ENCODE data around the gene IP6K3.

IP6K3 gene

GRCh38 chr6:33679761-33680160, 66.9 kb downstream of the IP6K3 start:
- in situ Hi-C loops (cut with MboI; ENCODE audit: low sequenced_read_pairs, unreplicated experiment), result no loop called here
- TF ChIP-seq CTCF (IDR thresholded peaks at IDR 0.05; ENCODE audit: borderline replicate concordance, control extremely low read depth, extremely low read depth, insufficient read depth, missing control alignments), result no peak
- no peak for DNase-seq (ENCODE audit: low spot score)

GRCh38 chr6:33678932-33679490, 67.7 kb downstream of the IP6K3 start:
- no peak for DNase-seq (ENCODE audit: low spot score)
- no peak for TF ChIP-seq CTCF (IDR thresholded peaks at IDR 0.05; ENCODE audit: borderline replicate concordance, control extremely low read depth, extremely low read depth, insufficient read depth, missing control alignments)
- in situ Hi-C loops (cut with MboI; ENCODE audit: low sequenced_read_pairs, unreplicated experiment), result no loop called here

GRCh38 chr6:33678233-33678931, 68.3 kb downstream of the IP6K3 start:
- DNase-seq (ENCODE audit: low spot score), result no peak
- no peak for TF ChIP-seq CTCF (IDR thresholded peaks at IDR 0.05; ENCODE audit: borderline replicate concordance, control extremely low read depth, extremely low read depth, insufficient read depth, missing control alignments)
- in situ Hi-C loops (cut with MboI; ENCODE audit: low sequenced_read_pairs, unreplicated experiment), result no loop called here

- in situ Hi-C loops (cut with MboI; ENCODE audit: low sequenced_read_pairs, unreplicated experiment), result no loop called here
- DNase-seq (ENCODE audit: low spot score), result no peak
These were observed 69.0 kb downstream of the IP6K3 start for GRCh38 chr6:33677689-33678088.

GRCh38 chr6:33677143-33677660, 69.5 kb downstream of the IP6K3 start:
- in situ Hi-C loops (cut with MboI; ENCODE audit: low sequenced_read_pairs, unreplicated experiment), result no loop called here
- TF ChIP-seq CTCF (IDR thresholded peaks at IDR 0.05; ENCODE audit: borderline replicate concordance, control extremely low read depth, extremely low read depth, insufficient read depth, missing control alignments), result no peak
- no peak for DNase-seq (ENCODE audit: low spot score)

More at GRCh38 chr6:33677689-33678088, 69.0 kb downstream of the IP6K3 start:
- TF ChIP-seq CTCF (IDR thresholded peaks at IDR 0.05; ENCODE audit: borderline replicate concordance, control extremely low read depth, extremely low read depth, insufficient read depth, missing control alignments), result no peak

GRCh38 chr6:33676416-33677142, 70.1 kb downstream of the IP6K3 start:
- in situ Hi-C loops (cut with MboI; ENCODE audit: low sequenced_read_pairs, unreplicated experiment), result no loop called here
- no peak for TF ChIP-seq CTCF (IDR thresholded peaks at IDR 0.05; ENCODE audit: borderline replicate concordance, control extremely low read depth, extremely low read depth, insufficient read depth, missing control alignments)
- no peak for DNase-seq (ENCODE audit: low spot score)

Data from GM13976 (cell line).